Ramos (cell line): ENCODE results near the gene UBE3C.
"Not testable (repeated sequence)": the region's sequence is repeated elsewhere in the genome, so short reads cannot be mapped to it uniquely, and the experiment has no call there.

Experiments used
- in situ Hi-C: fragments of 300-500 bp; cut with MboI; formaldehyde crosslinking; loops from one replicate; pipeline ENCODE4 v1.14.3; 2022; ENCODE audit warnings: low sequenced_read_pairs; ENCODE audit not compliant: unreplicated experiment

Gene UBE3C

GRCh38 chr7:157269341-157270059 lies 130.8 kb downstream of the UBE3C start:
- in situ Hi-C loops: no loop called here

DNA sequence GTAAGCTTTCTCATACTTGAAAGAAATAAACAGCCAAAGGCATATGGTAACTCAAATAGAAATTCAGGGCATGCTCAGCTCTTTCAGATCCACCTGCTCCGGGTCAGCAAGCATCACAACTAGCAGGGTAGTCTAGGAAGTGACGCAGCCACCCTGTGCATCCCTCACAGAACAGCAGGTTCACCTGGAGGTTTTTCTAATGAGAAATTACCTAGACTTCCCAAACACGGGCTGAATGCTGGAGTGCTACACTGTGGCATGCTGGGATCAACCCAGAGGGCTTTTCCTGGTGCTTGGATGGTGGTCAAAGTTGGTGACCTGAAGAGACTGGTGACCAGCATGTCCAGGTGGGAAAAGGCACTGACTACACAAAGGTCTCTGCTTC lies 131.3 kb downstream of the UBE3C start:
- in situ Hi-C loops: no loop called here

- in situ Hi-C loops: no loop called here
These were observed 132.7 kb downstream of the UBE3C start for GRCh38 chr7:157271315-157271990.

DNA sequence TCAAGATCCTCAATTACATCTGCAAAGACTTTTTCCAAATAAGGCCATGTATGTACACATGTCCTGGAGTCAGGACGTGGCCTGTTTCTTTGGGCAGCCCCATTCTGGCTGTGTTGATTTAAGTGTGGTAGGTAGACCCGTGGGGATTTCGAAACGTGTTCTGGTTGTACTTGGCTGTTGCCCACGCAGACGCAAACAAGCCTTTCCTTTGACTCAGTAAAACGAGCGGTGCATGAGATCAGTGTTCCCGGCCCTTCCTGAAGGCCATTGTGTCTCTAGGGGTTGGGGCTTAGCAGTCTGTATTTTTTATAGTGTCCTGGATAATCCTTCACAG lies 133.2 kb downstream of the UBE3C start:
- in situ Hi-C loops: no loop called here

GRCh38 chr7:157272351-157273207 lies 133.9 kb downstream of the UBE3C start:
- in situ Hi-C loops: no loop called here

DNA sequence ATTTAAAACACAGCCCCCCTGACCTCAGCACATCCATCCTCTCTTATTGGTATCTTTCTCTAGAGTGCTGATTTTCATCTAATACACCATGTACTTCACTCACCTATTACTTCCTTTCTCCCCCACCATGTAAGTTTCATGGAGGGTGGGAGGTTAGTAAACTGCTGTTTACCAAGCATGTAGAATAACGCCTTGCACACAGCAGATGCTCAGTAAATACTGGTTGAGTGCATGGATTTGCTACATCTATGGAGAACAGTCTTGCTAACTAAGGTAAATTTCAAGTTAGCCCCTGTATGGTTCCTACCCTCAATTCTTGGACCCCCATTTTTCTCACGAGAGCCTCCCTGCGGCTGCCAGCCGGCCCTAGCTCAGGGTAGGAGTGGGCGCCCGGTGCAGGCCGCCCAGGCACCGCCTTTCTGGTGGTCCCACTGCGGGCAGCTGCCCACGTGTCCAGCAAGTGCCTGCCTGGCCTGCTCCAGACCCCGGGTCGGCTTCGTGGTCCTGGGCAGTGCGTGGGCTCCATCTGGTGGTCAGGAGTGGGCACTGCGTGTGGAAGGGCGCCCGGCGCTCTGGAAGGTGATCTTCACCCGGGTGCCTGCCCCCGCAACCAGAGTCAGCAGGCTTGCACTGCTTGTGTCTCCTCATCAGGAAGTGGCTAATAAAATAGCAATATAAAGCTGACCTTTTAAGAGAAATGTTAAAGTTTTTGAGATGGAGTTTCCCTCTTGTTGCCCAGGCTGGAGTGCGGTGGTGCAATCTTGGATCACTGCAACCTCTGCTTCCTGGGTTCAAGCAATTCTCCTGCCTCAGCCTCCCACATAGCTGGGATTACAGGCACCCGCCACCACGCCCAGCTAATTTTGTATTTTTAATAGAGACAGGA lies 134.7 kb downstream of the UBE3C start:
- in situ Hi-C loops: no loop called here

DNA sequence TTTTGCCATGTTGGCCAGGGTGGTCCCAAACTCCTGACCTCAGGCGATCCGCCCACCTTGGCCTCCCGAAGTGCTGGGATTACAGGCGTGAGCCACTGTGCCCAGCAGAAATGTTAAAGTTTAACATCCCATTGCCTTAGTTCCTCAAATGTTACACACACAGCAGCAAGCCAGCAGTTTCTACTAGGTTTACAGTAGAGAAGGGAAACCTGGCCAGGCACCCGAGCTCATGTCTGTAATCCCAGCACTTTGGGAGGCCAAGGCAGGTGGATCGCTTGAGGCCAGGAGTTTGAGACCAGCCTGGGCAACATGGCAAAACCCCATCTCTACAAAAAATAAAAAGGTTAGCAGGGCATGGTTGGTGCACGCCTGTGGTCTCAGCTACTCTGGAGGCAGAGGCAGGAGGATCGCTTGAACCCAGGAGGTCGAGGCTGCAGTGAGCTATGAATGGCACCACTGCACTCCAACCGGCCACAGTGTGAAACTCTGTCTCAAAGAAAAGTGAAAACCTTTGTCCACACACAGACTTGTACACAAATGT lies 135.4 kb downstream of the UBE3C start:
- in situ Hi-C loops: not testable (repeated sequence)

- in situ Hi-C loops: no loop called here
These were observed 136.3 kb downstream of the UBE3C start for GRCh38 chr7:157274991-157275427.

GRCh38 chr7:157276091-157276561 lies 137.4 kb downstream of the UBE3C start:
- in situ Hi-C loops: no loop called here

DNA sequence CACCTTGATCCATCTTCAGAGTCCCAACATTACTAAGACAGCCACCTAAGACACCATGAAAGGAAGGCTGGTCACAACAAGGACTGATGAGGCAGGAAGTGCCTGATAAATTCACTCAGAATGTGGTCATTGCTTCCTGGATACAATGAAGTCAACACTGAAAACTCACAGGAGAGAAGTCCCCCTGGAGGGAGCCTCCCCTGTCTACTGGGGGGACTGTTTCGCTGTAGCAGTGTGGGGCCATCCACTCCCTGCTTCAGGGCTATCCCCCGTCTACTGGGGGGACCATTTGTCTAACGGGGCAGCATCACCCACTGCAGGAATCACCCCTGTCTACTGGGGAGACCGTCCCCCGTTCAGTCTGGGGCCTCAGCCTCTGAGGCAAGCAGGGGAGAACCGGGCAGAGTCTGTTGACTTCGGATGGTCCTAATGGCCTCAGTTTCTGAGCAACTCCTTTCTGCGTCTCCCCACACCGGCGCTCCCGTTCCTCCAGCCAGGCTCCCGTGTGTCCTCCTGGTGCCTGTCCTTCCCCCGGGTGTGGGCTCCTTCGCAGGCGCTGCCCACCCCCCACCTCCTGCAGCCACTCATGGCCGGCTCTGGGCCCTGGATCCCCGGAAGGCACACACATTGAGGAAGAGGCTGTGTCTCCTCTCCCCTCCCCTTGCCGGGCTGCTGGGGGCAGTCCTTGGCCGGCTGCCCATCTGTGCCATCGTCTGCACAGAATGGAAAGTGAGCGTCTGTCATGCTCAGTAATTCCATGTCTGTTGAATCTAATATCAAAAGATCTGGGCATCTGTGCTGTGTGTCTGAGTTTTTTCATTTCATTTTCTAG lies 138.2 kb downstream of the UBE3C start:
- in situ Hi-C loops: no loop called here

GRCh38 chr7:157277568-157277967 lies 138.8 kb downstream of the UBE3C start:
- in situ Hi-C loops: not testable (repeated sequence)

- in situ Hi-C loops: no loop called here
These were observed 139.6 kb downstream of the UBE3C start for GRCh38 chr7:157278167-157278790.

DNA sequence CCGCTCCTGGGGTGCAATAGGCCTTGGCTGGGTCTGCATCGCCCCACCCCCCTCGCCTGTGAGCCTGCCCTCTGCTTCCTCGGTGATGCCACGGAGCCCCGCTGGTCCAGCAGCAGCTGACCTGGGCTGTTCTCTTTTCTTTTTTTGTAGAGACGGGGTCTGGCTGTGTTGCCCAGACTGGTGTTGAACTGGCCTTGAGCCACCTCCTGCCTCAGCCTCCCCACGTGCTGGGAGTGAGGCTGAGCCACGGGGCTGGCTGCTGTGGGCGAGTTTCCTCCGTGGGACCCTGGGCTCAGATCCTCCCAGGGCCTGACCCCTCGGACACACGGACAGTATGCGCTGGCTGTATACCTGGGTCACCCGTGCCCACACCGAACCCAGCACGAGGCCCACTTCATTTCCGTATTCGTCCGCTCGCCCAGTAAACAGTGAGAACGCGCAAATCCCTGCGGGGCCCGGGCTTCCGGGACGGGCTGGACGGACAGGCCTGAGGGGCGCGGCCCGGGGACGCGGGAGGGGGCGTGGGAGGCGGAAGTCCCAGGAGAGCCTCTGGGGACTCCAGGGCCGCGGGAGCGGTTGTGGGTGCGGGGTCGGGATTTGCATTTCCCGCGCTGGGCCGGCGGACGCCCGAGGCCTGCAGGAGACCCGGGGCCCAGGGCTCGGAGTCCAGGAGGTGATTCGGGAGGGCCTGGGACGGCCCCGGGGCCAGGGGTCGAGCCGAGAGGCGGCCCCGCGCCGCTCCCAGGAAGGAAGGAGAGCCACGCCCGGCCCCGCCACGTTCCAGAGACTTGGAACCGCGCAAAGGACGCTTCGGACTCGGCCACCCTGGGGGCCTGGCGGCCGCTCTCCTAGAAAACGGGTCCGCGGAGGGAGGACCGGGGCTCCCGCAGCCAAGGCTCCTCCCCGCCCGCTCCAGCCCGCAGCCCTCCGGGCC lies 140.3 kb downstream of the UBE3C start:
- in situ Hi-C loops: no loop called here

- in situ Hi-C loops: no loop called here
These were observed 141.1 kb downstream of the UBE3C start for GRCh38 chr7:157279741-157280215.

GRCh38 chr7:157280216-157280841 lies 141.6 kb downstream of the UBE3C start:
- in situ Hi-C loops: no loop called here

GRCh38 chr7:157281221-157281998 lies 142.7 kb downstream of the UBE3C start:
- in situ Hi-C loops: no loop called here
